T-helper 2 cell (primary cell): Measurements from ENCODE around the gene DCUN1D2.

Source experiments
- DNase-seq, 5 experiments: peaks; one replicate each; pipeline versions ENCODE4 v3.0.0 to v3.0.0-alpha.2; 2012 to 2022

Gene DCUN1D2

GRCh38 chr13:113422807-113423519 lies 67.5 kb downstream of the DCUN1D2 start:
- no peak for DNase-seq

- DNase-seq = no peak
Observed at GRCh38 chr13:113421673-113422270, 68.7 kb downstream of the DCUN1D2 start.

- no peak for DNase-seq
Observed at GRCh38 chr13:113420833-113421600, 69.5 kb downstream of the DCUN1D2 start.

- DNase-seq = no peak
Observed at GRCh38 chr13:113420232-113420631, 70.3 kb downstream of the DCUN1D2 start.

GRCh38 chr13:113419531-113420193 lies 70.8 kb downstream of the DCUN1D2 start:
- no peak for DNase-seq

GRCh38 chr13:113418722-113419049 lies 71.8 kb downstream of the DCUN1D2 start:
- DNase-seq = no peak

- no peak for DNase-seq
Observed at GRCh38 chr13:113417836-113418721, 72.4 kb downstream of the DCUN1D2 start.

- DNase-seq = no peak
Observed at GRCh38 chr13:113417008-113417751, 73.3 kb downstream of the DCUN1D2 start.

GRCh38 chr13:113415825-113416224 lies 74.7 kb downstream of the DCUN1D2 start:
- DNase-seq = no peak

GRCh38 chr13:113415032-113415431 lies 75.5 kb downstream of the DCUN1D2 start:
- no peak for DNase-seq

GRCh38 chr13:113414335-113414734 lies 76.2 kb downstream of the DCUN1D2 start:
- DNase-seq = no peak

GRCh38 chr13:113413898-113414282 lies 76.6 kb downstream of the DCUN1D2 start:
- no peak for DNase-seq

GRCh38 chr13:113413178-113413897 lies 77.2 kb downstream of the DCUN1D2 start:
- DNase-seq = no peak

- no peak for DNase-seq
Observed at GRCh38 chr13:113412440-113412839, 78.1 kb downstream of the DCUN1D2 start.

GRCh38 chr13:113411216-113412023 lies 79.1 kb downstream of the DCUN1D2 start:
- DNase-seq = no peak

GRCh38 chr13:113410472-113411201 lies 79.9 kb downstream of the DCUN1D2 start:
- DNase-seq = no peak

GRCh38 chr13:113408562-113408961 lies 81.9 kb downstream of the DCUN1D2 start:
- no peak for DNase-seq

GRCh38 chr13:113407531-113408393 lies 82.7 kb downstream of the DCUN1D2 start:
- no peak for DNase-seq
